Naive thymus-derived CD4-positive, alpha-beta T cell (primary cell): Measurements from ENCODE around the gene VSIG10L2. TPM values are rescaled to one million over a fixed set of nuclear protein-coding genes. Genes with fewer than 3 reads are reported as not detected.

Experiments used
- ATAC-seq: fragments of 150-1000 bp; cut with Tn5 transposase; 2 replicates; pipeline ENCODE4 v1.10.0; 2021; ENCODE audit warnings: mild to moderate bottlenecking, moderate library complexity
- CTCF ChIA-PET: fragments of 350-600 bp; sonication (Branson Sonifier 250); formaldehyde crosslinking; loops from one replicate; lab custom pipeline; 2021; ENCODE audit warnings: antibody characterized with exemption; lab: Charles Lee
- POLR2A ChIA-PET: fragments of 350-600 bp; sonication (Branson Sonifier 250); formaldehyde crosslinking; loops from one replicate; lab custom pipeline; 2021; ENCODE audit warnings: antibody characterized with exemption, inconsistent platforms; lab: Charles Lee
- DNase-seq, 9 donors: peaks; one replicate each; pipeline versions ENCODE4 v3.0.0 to v3.0.0-alpha.2; 2020 to 2022; ENCODE audit warnings: mixed read lengths in 1 of 9
- H3K27ac ChIP-seq: one replicate; pipeline ENCODE4 v1.7.0; 2013; ENCODE audit warnings: mild to moderate bottlenecking, low read depth, low read length, moderate library complexity
- H3K27me3 ChIP-seq, 2 donors: one replicate each; pipeline ENCODE4 v1.7.0; 2013; ENCODE audit warnings: low read length in 2 of 2, mild to moderate bottlenecking in 2 of 2, moderate library complexity in 2 of 2; ENCODE audit not compliant: control insufficient read depth in 2 of 2, insufficient read depth in 2 of 2
- H3K36me3 ChIP-seq, 3 experiments: 1 replicate in 2 of 3; 2 replicates in 1 of 3; pipeline ENCODE4 v1.7.0; 2013; ENCODE audit warnings: low read length in 3 of 3, mild to moderate bottlenecking in 3 of 3, moderate library complexity in 1 of 3; ENCODE audit not compliant: insufficient read depth in 3 of 3, control insufficient read depth in 2 of 3
- H3K4me1 ChIP-seq, 2 donors: one replicate each; pipeline ENCODE4 v1.7.0; 2013; ENCODE audit warnings: low read length in 2 of 2, mild to moderate bottlenecking in 2 of 2, moderate library complexity in 1 of 2; ENCODE audit not compliant: control insufficient read depth in 2 of 2, insufficient read depth in 2 of 2
- H3K4me3 ChIP-seq: 2 replicates; pipeline ENCODE4 v1.7.0; 2013; ENCODE audit warnings: mild to moderate bottlenecking, low read length
- H3K9me3 ChIP-seq, 3 experiments: 1 replicate in 2 of 3; 2 replicates in 1 of 3; pipeline ENCODE4 v1.7.0; 2013; ENCODE audit warnings: low read length in 3 of 3; ENCODE audit not compliant: control insufficient read depth in 2 of 3
- H3K27ac Mint-ChIP-seq, 9 donors: one replicate each; pipeline ENCODE4 v1.8.0; 2020 to 2022; ENCODE audit warnings: mixed read lengths in 9 of 9, mild to moderate bottlenecking in 8 of 9, moderate library complexity in 5 of 9, inconsistent platforms in 2 of 9
- H3K27me3 Mint-ChIP-seq, 5 donors: one replicate each; pipeline ENCODE4 v1.8.0; 2021 to 2022; ENCODE audit warnings: mixed read lengths in 5 of 5, mild to moderate bottlenecking in 1 of 5
- H3K36me3 Mint-ChIP-seq, 5 donors: one replicate each; pipeline ENCODE4 v1.8.0; 2020 to 2022; ENCODE audit warnings: mixed read lengths in 5 of 5, mild to moderate bottlenecking in 3 of 5, inconsistent platforms in 1 of 5
- H3K4me1 Mint-ChIP-seq, 7 donors: one replicate each; pipeline ENCODE4 v1.8.0; 2020 to 2022; ENCODE audit warnings: mixed read lengths in 7 of 7, mild to moderate bottlenecking in 3 of 7, inconsistent platforms in 1 of 7
- H3K4me3 Mint-ChIP-seq, 10 donors: one replicate each; pipeline ENCODE4 v1.8.0; 2020 to 2022; ENCODE audit warnings: mild to moderate bottlenecking in 10 of 10, mixed read lengths in 10 of 10, moderate library complexity in 6 of 10, inconsistent platforms in 2 of 10
- H3K9me3 Mint-ChIP-seq, 11 donors: one replicate each; pipeline ENCODE4 v1.8.0; 2020 to 2022; ENCODE audit warnings: mixed read lengths in 11 of 11, mild to moderate bottlenecking in 4 of 11, inconsistent platforms in 1 of 11, moderate library complexity in 1 of 11
- intact Hi-C, 2 donors: fragments of 100-400 bp; cut with micrococcal nuclease; formaldehyde crosslinking; loops; one replicate each; pipeline ENCODE4 v1.15.1; 2023
- polyA plus RNA-seq, 2 donors: library from polyadenylated mRNA; unstranded; fragments of 300-500 nt; fragmentation: Illumina TruSeq; gene quantifications; one replicate each; pipeline ENCODE4 v1.2.3, GENCODE V29; 2021
- total RNA-seq, 6 experiments: library from RNA in 5 of 6; stranded (reverse) in 5 of 6; gene quantifications; 1 replicate in 5 of 6; 2 replicates in 1 of 6; pipeline ENCODE4 v1.2.3 and lab custom pipeline; 2021 to 2026

The VSIG10L2 gene
- total and polyA plus RNA-seq, 7 experiments from 2014 or later = not detected

DNA sequence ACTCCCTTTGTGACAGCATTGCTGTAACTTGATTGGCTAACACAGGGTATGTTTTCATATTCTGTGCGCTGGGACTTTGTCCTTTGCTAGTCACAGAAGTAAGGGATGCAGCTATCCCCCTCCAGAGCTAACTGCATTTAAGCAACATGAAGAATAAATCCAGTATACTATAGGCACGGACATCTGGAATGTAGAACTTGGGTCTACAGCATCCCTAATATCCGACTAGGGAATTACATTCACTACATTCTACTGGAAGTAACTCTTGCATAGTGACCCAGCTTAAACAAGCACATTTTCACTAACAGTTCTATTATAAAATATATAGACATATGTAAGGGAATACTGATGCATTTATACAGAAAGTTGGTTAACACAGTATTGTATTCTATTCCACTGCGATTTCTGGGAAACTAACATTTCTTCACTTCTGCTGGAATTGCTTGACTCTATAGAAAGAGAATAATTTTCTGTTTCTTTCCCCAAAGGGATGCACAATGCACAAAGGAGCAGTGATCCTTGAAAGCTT, 13.1 kb downstream of the VSIG10L2 start:
- Mint-ChIP-seq H3K27ac (no peak overlapping the region), H3K36me3 (peaks cover 0 to 39% (median 26%) of the 10 kb centered on the region in 5 donors), H3K9me3 (peaks cover 0 to 21% (median 8%) of the 10 kb centered on the region in 11 donors), H3K27me3 (no peaks in the 10 kb centered on the region), H3K4me3 (no peak overlapping the region), H3K4me1 (peaks cover 3 to 7% (median 5%) of the 10 kb centered on the region in 7 donors)
- Histone ChIP-seq H3K36me3 (no peaks in the 10 kb centered on the region), H3K27ac (no peak overlapping the region), H3K4me1 (no peaks in the 10 kb centered on the region), H3K27me3 (no peaks in the 10 kb centered on the region), H3K9me3 (peaks cover 0 to 4% (median 0%) of the 10 kb centered on the region in 3 experiments), H3K4me3 (no peak overlapping the region)
- DNase-seq (no peak), ATAC-seq (no peak)
- intact Hi-C loops = no loop called here
- ChIA-PET POLR2A (no interaction called here), CTCF (interaction anchor here (1.1 kb wide), 1 partner anchor 16 kb away, joined by 3 read pairs; no protein-coding TSS in a partner anchor)

DNA sequence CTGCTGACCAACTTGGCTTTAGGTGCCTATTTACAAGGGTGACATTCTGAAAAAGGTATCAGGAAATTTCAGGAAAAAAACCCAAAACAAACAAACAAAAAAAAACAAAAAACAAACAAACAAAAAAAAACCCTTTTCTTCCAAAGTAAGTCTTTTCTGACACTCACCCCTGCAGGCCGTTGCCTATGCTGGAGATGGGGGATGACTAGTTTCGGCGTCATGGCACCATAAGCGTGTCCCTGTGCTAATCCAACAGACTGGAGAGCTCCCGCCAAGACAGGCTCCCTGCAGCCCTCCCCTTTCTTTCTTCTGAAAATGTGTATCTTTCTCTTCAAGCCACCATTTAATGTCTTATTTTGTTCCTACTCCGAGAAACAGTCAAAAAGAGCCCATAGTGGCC, 13.7 kb downstream of the VSIG10L2 start:
- intact Hi-C loops = no loop called here
- H3K27me3 ChIP-seq = no peaks in the 10 kb centered on the region
- Mint-ChIP-seq H3K9me3 (peaks cover 0 to 22% (median 9%) of the 10 kb centered on the region in 11 donors), H3K4me1 (peaks cover 3 to 7% (median 5%) of the 10 kb centered on the region in 7 donors), H3K4me3 (no peak overlapping the region), H3K27ac (no peak overlapping the region), H3K36me3 (peaks cover 0 to 45% (median 31%) of the 10 kb centered on the region in 5 donors), H3K27me3 (no peaks in the 10 kb centered on the region)
- H3K9me3 ChIP-seq = peaks cover 0 to 4% (median 0%) of the 10 kb centered on the region in 3 experiments
- no peak for DNase-seq
- H3K4me3 ChIP-seq = no peak overlapping the region
- ATAC-seq = no peak
- H3K4me1 ChIP-seq = no peaks in the 10 kb centered on the region
- H3K36me3 ChIP-seq = no peaks in the 10 kb centered on the region
- ChIA-PET POLR2A (no interaction called here), CTCF (interaction anchor here (1.1 kb wide), 1 partner anchor 17 kb away, joined by 3 read pairs; no protein-coding TSS in a partner anchor)
- no peak overlapping the region for H3K27ac ChIP-seq

DNA sequence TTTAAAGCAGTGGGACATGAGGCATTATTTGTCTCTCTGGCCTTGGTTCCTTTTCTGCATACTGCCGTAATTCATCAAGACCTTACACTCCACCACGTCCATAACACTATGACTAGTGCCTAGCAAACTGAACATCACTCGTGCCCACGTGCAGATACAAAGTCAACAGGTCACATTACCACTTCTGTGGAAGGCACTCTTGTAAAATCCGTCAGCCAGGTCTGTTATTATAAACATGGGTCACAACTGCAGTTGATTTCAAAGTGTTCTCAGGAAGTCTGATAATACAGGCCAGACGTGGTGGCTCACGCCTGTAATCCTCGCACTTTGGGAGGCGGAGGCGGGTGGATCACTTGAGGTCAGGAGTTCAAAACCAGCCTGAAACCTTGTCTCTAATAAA, 14.1 kb downstream of the VSIG10L2 start:
- Histone ChIP-seq H3K4me3 (no peak overlapping the region), H3K27me3 (no peaks in the 10 kb centered on the region), H3K27ac (no peak overlapping the region), H3K9me3 (peaks cover 0 to 4% (median 0%) of the 10 kb centered on the region in 3 experiments), H3K4me1 (no peaks in the 10 kb centered on the region), H3K36me3 (no peaks in the 10 kb centered on the region)
- no peak overlapping the region for H3K4me3 Mint-ChIP-seq
- H3K9me3 Mint-ChIP-seq = peaks cover 0 to 22% (median 9%) of the 10 kb centered on the region in 11 donors
- intact Hi-C loops = no loop called here
- peaks cover 3 to 7% (median 5%) of the 10 kb centered on the region in 7 donors for H3K4me1 Mint-ChIP-seq
- peaks cover 0 to 46% (median 33%) of the 10 kb centered on the region in 5 donors for H3K36me3 Mint-ChIP-seq
- H3K27ac Mint-ChIP-seq = no peak overlapping the region
- CTCF ChIA-PET = no interaction called here
- ATAC-seq (no peak), DNase-seq (no peak)
- no peaks in the 10 kb centered on the region for H3K27me3 Mint-ChIP-seq
- POLR2A ChIA-PET = no interaction called here

DNA sequence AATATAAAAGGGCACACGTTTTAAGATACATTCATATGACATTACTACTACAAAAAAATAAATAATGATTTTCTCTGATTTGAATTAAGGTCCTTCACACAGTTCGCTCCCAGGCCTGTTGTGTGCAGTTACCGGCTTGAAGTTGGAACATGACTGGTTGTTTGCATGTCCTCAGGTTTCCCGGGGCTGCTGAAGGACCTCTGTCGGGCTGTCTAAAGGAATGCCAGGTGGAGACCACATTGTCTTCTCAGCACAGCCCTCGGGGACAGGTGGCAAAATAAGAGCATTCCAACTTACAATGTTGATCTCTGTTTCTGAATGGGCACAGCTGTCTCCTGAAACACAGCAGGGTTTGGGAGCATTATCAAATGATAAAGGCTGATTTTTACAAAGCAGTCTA, 14.9 kb downstream of the VSIG10L2 start:
- Histone ChIP-seq H3K4me3 (no peak overlapping the region), H3K4me1 (no peaks in the 10 kb centered on the region), H3K27ac (no peak overlapping the region), H3K36me3 (no peaks in the 10 kb centered on the region), H3K9me3 (peaks cover 0 to 4% (median 0%) of the 10 kb centered on the region in 3 experiments), H3K27me3 (no peaks in the 10 kb centered on the region)
- Mint-ChIP-seq H3K27me3 (no peaks in the 10 kb centered on the region), H3K4me3 (no peak overlapping the region), H3K27ac (no peak overlapping the region), H3K4me1 (peaks cover 3 to 7% (median 5%) of the 10 kb centered on the region in 7 donors), H3K9me3 (peaks cover 0 to 22% (median 9%) of the 10 kb centered on the region in 11 donors), H3K36me3 (peaks cover 0 to 47% (median 37%) of the 10 kb centered on the region in 5 donors)
- ChIA-PET POLR2A (no interaction called here), CTCF (no interaction called here)
- intact Hi-C loops = no loop called here
- DNase-seq (no peak), ATAC-seq (no peak)

DNA sequence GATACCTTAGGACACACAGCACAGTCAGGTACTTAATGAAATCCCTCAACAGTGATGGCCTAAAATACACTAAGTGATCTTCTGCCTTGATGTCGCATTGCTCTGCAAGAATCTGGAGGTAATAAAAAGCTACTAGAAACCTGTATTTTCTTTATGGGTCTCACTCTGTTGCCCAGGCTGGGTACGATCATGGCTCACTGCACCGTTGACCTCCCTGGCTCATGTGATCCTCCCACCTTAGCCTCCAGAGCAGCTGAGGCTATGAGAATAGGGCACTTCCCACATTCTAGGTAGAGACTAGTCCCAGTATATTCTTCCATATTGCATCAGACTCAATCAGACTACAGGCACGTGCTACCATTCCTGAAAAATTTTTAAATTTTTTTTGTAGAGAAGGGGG, 21.7 kb downstream of the VSIG10L2 start:
- no peak overlapping the region for H3K4me3 Mint-ChIP-seq
- ChIA-PET CTCF (no interaction called here), POLR2A (no interaction called here)
- intact Hi-C loops = no loop called here
- peaks cover 0 to 35% (median 27%) of the 10 kb centered on the region in 5 donors for H3K36me3 Mint-ChIP-seq
- Histone ChIP-seq H3K27ac (no peak overlapping the region), H3K27me3 (no peaks in the 10 kb centered on the region), H3K4me1 (no peaks in the 10 kb centered on the region), H3K4me3 (no peak overlapping the region), H3K9me3 (peaks cover 0 to 3% (median 0%) of the 10 kb centered on the region in 3 experiments), H3K36me3 (no peaks in the 10 kb centered on the region)
- ATAC-seq (no peak), DNase-seq (no peak)
- no peak overlapping the region for H3K27ac Mint-ChIP-seq
- H3K27me3 Mint-ChIP-seq = no peaks in the 10 kb centered on the region
- no peaks in the 10 kb centered on the region for H3K4me1 Mint-ChIP-seq
- H3K9me3 Mint-ChIP-seq = peaks cover 0 to 15% (median 5%) of the 10 kb centered on the region in 11 donors

DNA sequence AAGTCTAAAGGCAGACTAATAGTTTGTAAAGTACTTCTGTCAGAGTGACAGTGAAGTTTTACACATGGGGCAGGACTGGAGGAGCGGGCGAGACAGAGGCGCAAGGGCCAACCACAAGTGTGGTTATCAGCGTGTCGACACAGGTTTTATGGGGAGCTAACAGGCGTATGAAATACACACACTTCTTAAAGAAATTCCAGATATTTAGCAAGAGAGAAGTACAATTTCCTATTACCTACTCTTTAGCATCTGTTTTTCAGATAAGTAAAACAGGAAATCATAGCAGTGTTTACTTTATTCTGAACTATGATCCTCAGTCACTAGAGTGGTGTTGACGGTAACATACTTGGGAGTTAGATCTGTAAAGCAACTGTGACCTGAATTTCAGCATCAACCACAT, 22.5 kb downstream of the VSIG10L2 start:
- POLR2A ChIA-PET = no interaction called here
- H3K36me3 ChIP-seq = no peaks in the 10 kb centered on the region
- no peak overlapping the region for H3K27ac ChIP-seq
- no peak overlapping the region for H3K27ac Mint-ChIP-seq
- peaks cover 0 to 7% (median 0%) of the 10 kb centered on the region in 11 donors for H3K9me3 Mint-ChIP-seq
- H3K4me3 ChIP-seq = no peak overlapping the region
- ATAC-seq (no peak), DNase-seq (no peak)
- CTCF ChIA-PET = no interaction called here
- no peaks in the 10 kb centered on the region for H3K27me3 ChIP-seq
- peaks cover 0 to 27% (median 23%) of the 10 kb centered on the region in 5 donors for H3K36me3 Mint-ChIP-seq
- no peaks in the 10 kb centered on the region for H3K27me3 Mint-ChIP-seq
- intact Hi-C loops = no loop called here
- H3K4me1 Mint-ChIP-seq = no peaks in the 10 kb centered on the region
- no peak overlapping the region for H3K4me3 Mint-ChIP-seq
- no peaks in the 10 kb centered on the region for H3K9me3 ChIP-seq
- no peaks in the 10 kb centered on the region for H3K4me1 ChIP-seq

DNA sequence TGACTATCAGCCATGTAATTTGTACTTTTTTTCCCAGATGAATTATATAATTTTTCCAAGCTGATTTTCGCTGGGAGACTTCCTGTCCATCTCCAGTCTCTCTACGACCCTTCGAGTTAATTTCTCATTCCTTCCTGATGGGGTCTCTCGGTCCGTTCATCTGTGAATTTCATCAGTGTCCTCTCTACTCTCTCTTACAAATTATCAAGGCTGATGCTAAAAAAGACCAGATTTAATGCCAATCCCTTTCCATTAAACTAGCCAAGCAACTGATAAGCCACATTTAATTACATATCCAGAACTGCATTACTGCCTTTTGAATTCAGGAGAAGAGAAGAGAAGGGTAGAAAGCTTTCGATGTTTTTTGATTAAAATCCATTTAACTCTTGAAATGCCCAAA, 25.8 kb downstream of the VSIG10L2 start:
- Mint-ChIP-seq H3K36me3 (peaks cover 0 to 18% (median 10%) of the 10 kb centered on the region in 5 donors), H3K27me3 (peaks cover 0 to 3% (median 0%) of the 10 kb centered on the region in 5 donors), H3K4me3 (no peak overlapping the region), H3K9me3 (no peaks in the 10 kb centered on the region), H3K27ac (no peak overlapping the region), H3K4me1 (no peaks in the 10 kb centered on the region)
- Histone ChIP-seq H3K4me3 (no peak overlapping the region), H3K4me1 (no peaks in the 10 kb centered on the region), H3K27ac (no peak overlapping the region), H3K36me3 (no peaks in the 10 kb centered on the region), H3K27me3 (no peaks in the 10 kb centered on the region), H3K9me3 (no peaks in the 10 kb centered on the region)
- ChIA-PET POLR2A (no interaction called here), CTCF (no interaction called here)
- intact Hi-C loops = no loop called here
- no peak for DNase-seq
- no peak for ATAC-seq
